OCI-LY7 (cell line): ENCODE data around the gene KRTCAP2. TPM values are rescaled to one million over a fixed set of nuclear protein-coding genes. Genes with fewer than 3 reads are reported as not detected.

Experiments
- BruUV-seq: library from RNA; stranded (reverse); fragments of 400-500 nt; replicated peaks from 2 replicates; lab custom pipeline; 2021; lab: Mats Ljungman, UMichigan
- CTCF ChIA-PET: fragments of 300-600 bp; sonication (Branson Sonifier 250); formaldehyde crosslinking; loops from one replicate; lab custom pipeline; 2022; ENCODE audit warnings: antibody characterized with exemption; ENCODE audit not compliant: unreplicated experiment; lab: Charles Lee
- POLR2A ChIA-PET: fragments of 300-600 bp; sonication (Branson Sonifier 250); formaldehyde crosslinking; loops from one replicate; lab custom pipeline; 2022; ENCODE audit warnings: antibody characterized with exemption; lab: Charles Lee
- DNase-seq: peaks from one replicate; pipeline ENCODE4 v3.0.0-alpha.2; 2015; ENCODE audit warnings: low spot score
- H2AFZ ChIP-seq: fragments of 200-600 bp; sonication (generic), shearing (Covaris generic); 2 replicates; pipeline ENCODE4 v1.6.1; 2014; ENCODE audit warnings: mild to moderate bottlenecking, antibody characterized with exemption, low read length, moderate library complexity
- H3K27ac ChIP-seq: fragments of 200-600 bp; sonication (generic); 2 replicates; pipeline ENCODE4 v1.5.1; 2014; ENCODE audit warnings: mixed run types, low read depth, mild to moderate bottlenecking, moderate library complexity, low read length, inconsistent platforms; ENCODE audit not compliant: poor library complexity, severe bottlenecking
- H3K36me3 ChIP-seq: fragments of 200-600 bp; sonication (generic); 2 replicates; pipeline ENCODE4 v1.6.1; 2014; ENCODE audit warnings: mild to moderate bottlenecking, antibody characterized with exemption, low read length, moderate library complexity, mixed read lengths; ENCODE audit not compliant: insufficient read depth
- H3K4me1 ChIP-seq: fragments of 200-600 bp; sonication (generic); 2 replicates; pipeline ENCODE4 v1.5.1; 2014; ENCODE audit warnings: mild to moderate bottlenecking, low read length; ENCODE audit not compliant: insufficient read depth, poor library complexity, severe bottlenecking
- H3K4me2 ChIP-seq: fragments of 200-600 bp; sonication (generic); 2 replicates; pipeline ENCODE4 v1.6.1; 2014; ENCODE audit warnings: mild to moderate bottlenecking, low read length
- H3K4me3 ChIP-seq: fragments of 200-600 bp; sonication (generic); 2 replicates; pipeline ENCODE4 v1.5.1; 2014; ENCODE audit warnings: mild to moderate bottlenecking, low read depth, low read length; ENCODE audit not compliant: poor library complexity, severe bottlenecking
- H3K79me2 ChIP-seq: fragments of 200-600 bp; sonication (generic); 2 replicates; pipeline ENCODE4 v1.6.1; 2016; ENCODE audit warnings: low read depth, mild to moderate bottlenecking, low read length, moderate library complexity, mixed read lengths; ENCODE audit not compliant: insufficient read depth
- H3K9me2 ChIP-seq: fragments of 200-600 bp; sonication (generic); 2 replicates; pipeline ENCODE4 v1.6.1; 2016; ENCODE audit warnings: mild to moderate bottlenecking, low read length, mixed read lengths; ENCODE audit not compliant: insufficient read depth
- H3K9me3 ChIP-seq: fragments of 200-600 bp; sonication (generic); 2 replicates; pipeline ENCODE4 v1.6.1; 2014; ENCODE audit warnings: mild to moderate bottlenecking, mixed run types, low read length, mixed read lengths
- H4K20me1 ChIP-seq: fragments of 200-600 bp; sonication (generic); 2 replicates; pipeline ENCODE4 v1.6.1; 2014; ENCODE audit warnings: mild to moderate bottlenecking, antibody characterized with exemption, low read length, moderate library complexity, mixed read lengths; ENCODE audit not compliant: insufficient read depth
- CTCF ChIP-seq: fragments of 200-600 bp; sonication (generic); conservative IDR thresholded peaks from 2 replicates; pipeline ENCODE4 v1.5.1; 2014; ENCODE audit warnings: mild to moderate bottlenecking, antibody characterized with exemption, low read length, moderate library complexity, mixed read lengths
- EZH2phosphoT487 ChIP-seq: fragments of 200-600 bp; sonication (generic); IDR thresholded peaks from 2 replicates; pipeline ENCODE4 v1.6.1; 2018; ENCODE audit warnings: low read depth, borderline replicate concordance, mild to moderate bottlenecking, mixed run types, antibody characterized with exemption, low read length, moderate library complexity, mixed read lengths
- intact Hi-C: fragments of 100-400 bp; cut with micrococcal nuclease; formaldehyde crosslinking; loops from one replicate; pipeline ENCODE4 v1.10.0; 2022; ENCODE audit not compliant: unreplicated experiment
- small RNA-seq: library from RNA; depleted of rRNA; stranded (forward); fragments of <200 nt; gene quantifications from one replicate; pipeline ENCODE3, GENCODE V24; 2014
- total RNA-seq, 2 experiments: library from RNA; depleted of rRNA in 1 of 2; stranded (reverse); fragments of >200 nt in 1 of 2; shearing (Covaris generic) in 1 of 2; gene quantifications; 2 replicates each; pipeline ENCODE4 v1.2.3, GENCODE V29; 2014 to 2022

The KRTCAP2 gene
- total RNA-seq, 2 experiments from 2014 or later = 128 to 141 TPM

DNA sequence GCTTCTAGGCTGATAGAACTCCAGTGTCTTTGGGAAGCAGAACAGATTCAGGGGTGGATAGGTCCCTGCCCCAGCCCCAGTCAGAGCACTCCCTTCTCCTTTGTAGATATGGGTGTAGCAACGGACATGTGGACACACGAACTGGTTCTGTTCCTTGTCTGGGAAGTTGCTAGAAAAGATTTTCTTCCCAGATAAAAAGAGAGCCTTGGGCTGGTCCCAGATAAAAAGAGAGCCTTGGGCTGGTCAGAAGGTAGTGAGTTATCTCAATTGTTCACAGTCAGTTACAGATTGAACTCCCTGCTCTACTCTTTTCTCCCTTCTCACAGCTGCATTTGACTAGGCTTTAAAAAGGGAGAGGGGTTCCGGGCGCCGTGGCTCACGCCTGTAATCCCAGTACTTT, 52.9 kb downstream of the KRTCAP2 start:
- Histone ChIP-seq H4K20me1 (no peaks in the 10 kb centered on the region), H2AFZ (no peak overlapping the region)
- CTCF ChIA-PET = no interaction called here

More for the DNA sequence above, 52.9 kb downstream of the KRTCAP2 start:
- DNase-seq = no peak
- H3K4me2 ChIP-seq = no peak overlapping the region
- no peaks in the 10 kb centered on the region for H3K79me2 ChIP-seq
- no peaks in the 10 kb centered on the region for H3K9me2 ChIP-seq
- H3K36me3 ChIP-seq = no peaks in the 10 kb centered on the region
- POLR2A ChIA-PET = interaction anchor here (0.7 kb wide), 1 partner anchor 23 kb away, joined by 3 read pairs; no protein-coding TSS in a partner anchor
- no peaks in the 10 kb centered on the region for H3K9me3 ChIP-seq
- H3K4me3 ChIP-seq = no peak overlapping the region
- TF ChIP-seq CTCF (no peak), EZH2phosphoT487 (no peak)
- no TSS peak for BruUV-seq
- intact Hi-C loops = no loop called here
- H3K4me1 ChIP-seq = no peaks in the 10 kb centered on the region
- H3K27ac ChIP-seq = no peak overlapping the region

Small RNAs within 50 kb of the gene (small RNA-seq; reads per million reads assigned to genes)
- gene HMGN2P18 (not detected), gene RF00019 (not detected)

Other genes starting within 250 kb of the KRTCAP2 start
- gene PMVK, start 236.6 kb downstream of the KRTCAP2 start, total RNA-seq (2014; rRNA removed; shearing (Covaris generic)) = 16.3 and 19.1 TPM in 2 replicates
- gene PMVK, start 236.6 kb downstream of the KRTCAP2 start, total RNA-seq (2022) = 45.9 and 54.0 TPM in 2 replicates
- 23.8 and 26.6 TPM in 2 replicates for gene PBXIP1, start 217.2 kb downstream of the KRTCAP2 start, total RNA-seq (2014; rRNA removed; shearing (Covaris generic))
- gene PBXIP1, start 217.2 kb downstream of the KRTCAP2 start, total RNA-seq (2022) = 37.7 and 39.8 TPM in 2 replicates
- 36.5 and 44.3 TPM in 2 replicates for gene PYGO2, start 211.5 kb downstream of the KRTCAP2 start, total RNA-seq (2014; rRNA removed; shearing (Covaris generic))
- gene PYGO2, start 211.5 kb downstream of the KRTCAP2 start, total RNA-seq (2022) = 47.3 and 53.1 TPM in 2 replicates
- gene SHC1, start 202.6 kb downstream of the KRTCAP2 start, total RNA-seq (2014; rRNA removed; shearing (Covaris generic)) = 31.4 and 37.6 TPM in 2 replicates
- 77.4 and 84.0 TPM in 2 replicates for gene SHC1, start 202.6 kb downstream of the KRTCAP2 start, total RNA-seq (2022)
- 149 and 204 TPM in 2 replicates for gene CKS1B, start 198.6 kb downstream of the KRTCAP2 start, total RNA-seq (2014; rRNA removed; shearing (Covaris generic))
- 230 and 260 TPM in 2 replicates for gene CKS1B, start 198.6 kb downstream of the KRTCAP2 start, total RNA-seq (2022)
- gene FLAD1, start 190.0 kb downstream of the KRTCAP2 start, total RNA-seq (2014; rRNA removed; shearing (Covaris generic)) = 52.7 and 55.7 TPM in 2 replicates
- gene FLAD1, start 190.0 kb downstream of the KRTCAP2 start, total RNA-seq (2022) = 57.0 and 57.9 TPM in 2 replicates
- gene LENEP, start 179.7 kb downstream of the KRTCAP2 start, total RNA-seq (2014; rRNA removed; shearing (Covaris generic)) = 0.95 and 2.3 TPM in 2 replicates
- gene LENEP, start 179.7 kb downstream of the KRTCAP2 start, total RNA-seq (2022) = 0.78 and 1.5 TPM in 2 replicates
- 14.2 and 16.3 TPM in 2 replicates for gene ZBTB7B, start 170.5 kb downstream of the KRTCAP2 start, total RNA-seq (2014; rRNA removed; shearing (Covaris generic))
- 22.2 and 23.2 TPM in 2 replicates for gene ZBTB7B, start 170.5 kb downstream of the KRTCAP2 start, total RNA-seq (2022)
- gene DCST2, start 139.5 kb downstream of the KRTCAP2 start, total RNA-seq (2014; rRNA removed; shearing (Covaris generic)) = 0.85 and 1.7 TPM in 2 replicates
- 2.0 and 3.9 TPM in 2 replicates for gene DCST2, start 139.5 kb downstream of the KRTCAP2 start, total RNA-seq (2022)
- gene DCST1, start 139.5 kb downstream of the KRTCAP2 start, total RNA-seq (2014; rRNA removed; shearing (Covaris generic)) = not detected in 2 replicates
- gene DCST1, start 139.5 kb downstream of the KRTCAP2 start, total RNA-seq (2022) = not detected in 2 replicates
- 14.2 and 19.7 TPM in 2 replicates for gene ADAM15, start 122.0 kb downstream of the KRTCAP2 start, total RNA-seq (2014; rRNA removed; shearing (Covaris generic))
- gene ADAM15, start 122.0 kb downstream of the KRTCAP2 start, total RNA-seq (2022) = 50.4 and 56.1 TPM in 2 replicates
- 10.5 and 11.5 TPM in 2 replicates for gene EFNA4, start 109.6 kb downstream of the KRTCAP2 start, total RNA-seq (2014; rRNA removed; shearing (Covaris generic))
- 9.0 and 10.1 TPM in 2 replicates for gene EFNA4, start 109.6 kb downstream of the KRTCAP2 start, total RNA-seq (2022)
- gene EFNA3, start 94.5 kb downstream of the KRTCAP2 start, total RNA-seq (2014; rRNA removed; shearing (Covaris generic)) = 5.7 and 6.7 TPM in 2 replicates
- 4.8 and 10.8 TPM in 2 replicates for gene EFNA3, start 94.5 kb downstream of the KRTCAP2 start, total RNA-seq (2022)
- not detected in 2 replicates for gene EFNA1, start 45.4 kb downstream of the KRTCAP2 start, total RNA-seq (2014; rRNA removed; shearing (Covaris generic))
- not detected in 2 replicates for gene EFNA1, start 45.4 kb downstream of the KRTCAP2 start, total RNA-seq (2022)
- 11.6 and 12.3 TPM in 2 replicates for gene SLC50A1, start 37.5 kb downstream of the KRTCAP2 start, total RNA-seq (2014; rRNA removed; shearing (Covaris generic))
- gene SLC50A1, start 37.5 kb downstream of the KRTCAP2 start, total RNA-seq (2022) = 46.1 and 48.0 TPM in 2 replicates
- gene DPM3, start 32.8 kb downstream of the KRTCAP2 start, total RNA-seq (2014; rRNA removed; shearing (Covaris generic)) = 32.5 and 41.8 TPM in 2 replicates
- 56.2 and 65.9 TPM in 2 replicates for gene DPM3, start 32.8 kb downstream of the KRTCAP2 start, total RNA-seq (2022)
- gene TRIM46, start 545 bp upstream of the KRTCAP2 start, total RNA-seq (2014; rRNA removed; shearing (Covaris generic)) = 1.3 and 3.1 TPM in 2 replicates
- gene TRIM46, start 545 bp upstream of the KRTCAP2 start, total RNA-seq (2022) = 3.9 and 4.5 TPM in 2 replicates
- 6.9 and 11.1 TPM in 2 replicates for gene THBS3, start 34.6 kb upstream of the KRTCAP2 start, total RNA-seq (2014; rRNA removed; shearing (Covaris generic))
- 28.7 and 37.1 TPM in 2 replicates for gene THBS3, start 34.6 kb upstream of the KRTCAP2 start, total RNA-seq (2022)
- 67.6 and 70.2 TPM in 2 replicates for gene MTX1, start 35.4 kb upstream of the KRTCAP2 start, total RNA-seq (2014; rRNA removed; shearing (Covaris generic))
- gene MTX1, start 35.4 kb upstream of the KRTCAP2 start, total RNA-seq (2022) = 43.9 and 45.7 TPM in 2 replicates
- gene ENTREP3, start 82.2 kb upstream of the KRTCAP2 start, total RNA-seq (2014; rRNA removed; shearing (Covaris generic)) = 6.6 and 9.1 TPM in 2 replicates
- 53.1 and 59.3 TPM in 2 replicates for gene ENTREP3, start 82.2 kb upstream of the KRTCAP2 start, total RNA-seq (2022)
- gene SCAMP3, start 89.1 kb upstream of the KRTCAP2 start, total RNA-seq (2014; rRNA removed; shearing (Covaris generic)) = 45.4 and 58.3 TPM in 2 replicates
- 66.0 and 74.7 TPM in 2 replicates for gene SCAMP3, start 89.1 kb upstream of the KRTCAP2 start, total RNA-seq (2022)
- gene CLK2, start 100.2 kb upstream of the KRTCAP2 start, total RNA-seq (2014; rRNA removed; shearing (Covaris generic)) = 59.8 and 96.7 TPM in 2 replicates
- 107 and 121 TPM in 2 replicates for gene CLK2, start 100.2 kb upstream of the KRTCAP2 start, total RNA-seq (2022)
- gene HCN3, start 104.2 kb upstream of the KRTCAP2 start, total RNA-seq (2014; rRNA removed; shearing (Covaris generic)) = 4.9 and 6.7 TPM in 2 replicates
- gene HCN3, start 104.2 kb upstream of the KRTCAP2 start, total RNA-seq (2022) = 19.0 and 19.2 TPM in 2 replicates
- gene PKLR, start 128.1 kb upstream of the KRTCAP2 start, total RNA-seq (2014; rRNA removed; shearing (Covaris generic)) = 0.19 TPM in 1 of 2 replicates, not detected in the other
- 0.18 and 0.51 TPM in 2 replicates for gene PKLR, start 128.1 kb upstream of the KRTCAP2 start, total RNA-seq (2022)
- gene FDPS, start 135.6 kb upstream of the KRTCAP2 start, total RNA-seq (2014; rRNA removed; shearing (Covaris generic)) = 254 and 263 TPM in 2 replicates
- 492 and 531 TPM in 2 replicates for gene FDPS, start 135.6 kb upstream of the KRTCAP2 start, total RNA-seq (2022)
- 7.1 and 15.1 TPM in 2 replicates for gene RUSC1, start 147.6 kb upstream of the KRTCAP2 start, total RNA-seq (2014; rRNA removed; shearing (Covaris generic))
- gene RUSC1, start 147.6 kb upstream of the KRTCAP2 start, total RNA-seq (2022) = 20.9 and 25.6 TPM in 2 replicates